ENCODE data around the gene ACAA2. TPM values are rescaled to one million over a fixed set of nuclear protein-coding genes. Genes with fewer than 3 reads are reported as not detected.

Gene ACAA2
- total and polyA plus RNA-seq, 10 of the 15 experiments (the other 5 are each of a cell fraction or from before 2014, with no cell fraction given): 43.1 to 134 (median 64.6) TPM

- no peak for TF ChIP-seq ZNF592 (IDR thresholded peaks at IDR 0.05)
- TF ChIP-seq POLR2AphosphoS5 (IDR thresholded peaks at IDR 0.05; ENCODE audit: low read length): no peak
- no peak for TF ChIP-seq ESRRA (IDR thresholded peaks at IDR 0.05; ENCODE audit: low read length)
- no peak for TF ChIP-seq RCOR1 (conservative IDR thresholded peaks at IDR 0.05; ENCODE audit: low read depth, low read length)
Observed at GRCh38 chr18:49761771-49762170, 51.6 kb downstream of the ACAA2 start (continued).

GRCh38 chr18:49758263-49758610 is 55.1 kb downstream of the ACAA2 start:
- Histone ChIP-seq H3K27ac (ENCODE audit: control insufficient read depth, insufficient read depth) (no peak overlapping the region), H3K27me3 (replicated peaks in 1 of 2; ENCODE audit: control insufficient read depth in 2 of 2, insufficient read depth in 2 of 2, low read length in 1 of 2) (no peaks in the 10 kb centered on the region), H3K36me3 (ENCODE audit: control insufficient read depth in 2 of 2, insufficient read depth in 2 of 2, low read length in 1 of 2) (no peaks in the 10 kb centered on the region), H3K79me2 (ENCODE audit: control insufficient read depth, insufficient read depth, low read length) (no peaks in the 10 kb centered on the region), H3K4me1 (ENCODE audit: control insufficient read depth, insufficient read depth, low read length) (no peaks in the 10 kb centered on the region), H3K9ac (ENCODE audit: control insufficient read depth, insufficient read depth, low read length) (no peak overlapping the region), H4K20me1 (ENCODE audit: control insufficient read depth, insufficient read depth) (no peaks in the 10 kb centered on the region), H3K9me3 (replicated peaks; ENCODE audit: control insufficient read depth, insufficient read depth, low read length) (no peaks in the 10 kb centered on the region), H2AFZ (ENCODE audit: control insufficient read depth, low read depth, low read length) (no peak overlapping the region), H3K4me2 (ENCODE audit: control insufficient read depth, insufficient read depth) (no peak overlapping the region), H3K4me3 (no peak overlapping the region)
- BruUV-seq (replicated peaks): no TSS peak
- in situ Hi-C loops (cut with MboI): no loop called here
- SMC1A ChIA-PET (ENCODE audit: uncharacterized antibody, unreplicated experiment): no interaction called here
- POLR2A ChIA-PET: no interaction called here
- no peak for ATAC-seq
- RAD21 ChIA-PET (ENCODE audit: unreplicated experiment): no interaction called here
- WGBS (ENCODE audit: insufficient coverage, insufficient replicate concordance, low lambda C conversion rate, missing lambda C conversion rate): 50% methylated on average over 5 of the region's 5 CpGs
- no peak for FAIRE-seq
- CTCF ChIA-PET: no interaction called here
- intact Hi-C loops (cut with micrococcal nuclease; ENCODE audit: unreplicated experiment): no loop called here
- no peak for TF ChIP-seq CBX5 (IDR thresholded peaks at IDR 0.05; ENCODE audit: low read depth)
- no peak for TF ChIP-seq RELA (IDR thresholded peaks at IDR 0.05; ENCODE audit: borderline replicate concordance, partially characterized antibody)
- no peak for TF ChIP-seq ZNF592 (IDR thresholded peaks at IDR 0.05)
- TF ChIP-seq NFYB (IDR thresholded peaks at IDR 0.05; ENCODE audit: insufficient read depth, low read depth, low read length): no peak
- no peak for TF ChIP-seq ZNF24 (IDR thresholded peaks at IDR 0.05)
- no peak for TF ChIP-seq BMI1 (IDR thresholded peaks at IDR 0.05; ENCODE audit: borderline replicate concordance)
- TF ChIP-seq IKZF2 (IDR thresholded peaks at IDR 0.05): no peak
- DNase-seq (ENCODE audit: low read depth, low spot score): no peak
